ENCODE measurements around the gene ZNF76.

DNA sequence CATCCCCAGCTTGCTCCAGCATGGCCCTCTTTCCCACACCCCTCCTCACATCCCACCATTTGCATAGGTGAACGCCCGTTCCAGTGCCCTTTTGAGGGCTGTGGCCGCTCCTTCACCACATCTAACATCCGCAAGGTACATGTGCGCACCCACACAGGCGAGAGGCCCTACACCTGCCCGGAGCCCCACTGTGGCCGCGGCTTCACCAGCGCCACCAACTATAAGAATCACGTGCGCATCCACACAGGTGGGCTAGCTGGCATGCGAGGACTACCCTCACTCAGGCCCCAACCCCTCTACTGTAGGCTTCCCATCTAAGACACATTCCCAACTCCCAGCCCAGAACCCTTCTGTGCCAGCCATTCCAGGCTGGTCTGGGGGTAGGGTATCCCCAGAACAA is 32.0 kb downstream of the ZNF76 start:
- TF ChIP-seq, protein P1, sequence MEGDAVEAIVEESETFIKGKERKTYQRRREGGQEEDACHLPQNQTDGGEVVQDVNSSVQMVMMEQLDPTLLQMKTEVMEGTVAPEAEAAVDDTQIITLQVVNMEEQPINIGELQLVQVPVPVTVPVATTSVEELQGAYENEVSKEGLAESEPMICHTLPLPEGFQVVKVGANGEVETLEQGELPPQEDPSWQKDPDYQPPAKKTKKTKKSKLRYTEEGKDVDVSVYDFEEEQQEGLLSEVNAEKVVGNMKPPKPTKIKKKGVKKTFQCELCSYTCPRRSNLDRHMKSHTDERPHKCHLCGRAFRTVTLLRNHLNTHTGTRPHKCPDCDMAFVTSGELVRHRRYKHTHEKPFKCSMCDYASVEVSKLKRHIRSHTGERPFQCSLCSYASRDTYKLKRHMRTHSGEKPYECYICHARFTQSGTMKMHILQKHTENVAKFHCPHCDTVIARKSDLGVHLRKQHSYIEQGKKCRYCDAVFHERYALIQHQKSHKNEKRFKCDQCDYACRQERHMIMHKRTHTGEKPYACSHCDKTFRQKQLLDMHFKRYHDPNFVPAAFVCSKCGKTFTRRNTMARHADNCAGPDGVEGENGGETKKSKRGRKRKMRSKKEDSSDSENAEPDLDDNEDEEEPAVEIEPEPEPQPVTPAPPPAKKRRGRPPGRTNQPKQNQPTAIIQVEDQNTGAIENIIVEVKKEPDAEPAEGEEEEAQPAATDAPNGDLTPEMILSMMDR (IDR thresholded peaks at IDR 0.05; ENCODE audit: insufficient read depth, low read length, poor library complexity, severe bottlenecking) = no peak
- no peak for TF ChIP-seq EZH2phosphoT487 (conservative IDR thresholded peaks at IDR 0.05; ENCODE audit: low read length)
